ENCODE results near the gene TOR2A. TPM values are rescaled to one million over a fixed set of nuclear protein-coding genes. Genes with fewer than 3 reads are reported as not detected.

Gene TOR2A
- polyA plus RNA-seq, 3 donors from 2014 or later: 38.9 to 55.1 (median 49.9) TPM

DNA sequence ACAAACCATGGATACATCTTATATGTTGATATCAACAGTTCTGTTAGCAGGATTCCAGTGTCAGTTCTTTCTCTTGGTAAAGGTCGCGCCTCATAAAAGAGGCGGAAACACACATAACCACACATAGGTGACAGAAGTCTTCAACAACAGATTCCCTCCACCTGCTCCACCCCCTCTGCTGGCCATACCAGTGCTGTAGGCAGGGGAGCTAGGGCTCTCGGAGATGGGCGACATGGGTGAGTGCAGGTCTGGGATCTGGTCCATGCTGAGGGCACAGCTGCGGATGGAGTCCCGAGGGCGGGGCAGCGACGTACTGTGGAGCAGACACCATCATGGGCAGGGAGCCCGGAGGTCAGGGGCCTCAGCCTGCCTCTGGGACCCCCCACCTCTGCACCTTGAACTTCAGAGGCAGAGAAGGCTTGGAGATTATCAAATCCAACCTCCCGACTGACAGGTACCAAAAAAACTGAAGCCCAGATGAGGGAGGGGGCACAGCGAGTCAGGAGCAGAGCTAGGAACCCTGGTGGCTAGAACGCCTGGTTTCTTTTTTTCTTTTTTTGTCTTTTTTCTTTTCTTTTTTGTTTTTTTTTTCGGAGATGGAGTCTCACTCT is 12.0 kb upstream of the TOR2A start:
- Mint-ChIP-seq H3K4me1 (peaks cover 21 to 23% of the 10 kb centered on the region in 2 donors), H3K36me3 (peaks cover 0 to 25% (median 6%) of the 10 kb centered on the region in 3 donors), H3K27me3 (ENCODE audit: low read depth in 3 of 3) (no peaks in the 10 kb centered on the region), H3K9me3 (no peaks in the 10 kb centered on the region), H3K27ac (peak overlapping the region; percentile 49 to 77 (median 66)), H3K4me3 (no peak overlapping the region)
- peak; percentile 24 to 45 (median 36) for DNase-seq

DNA sequence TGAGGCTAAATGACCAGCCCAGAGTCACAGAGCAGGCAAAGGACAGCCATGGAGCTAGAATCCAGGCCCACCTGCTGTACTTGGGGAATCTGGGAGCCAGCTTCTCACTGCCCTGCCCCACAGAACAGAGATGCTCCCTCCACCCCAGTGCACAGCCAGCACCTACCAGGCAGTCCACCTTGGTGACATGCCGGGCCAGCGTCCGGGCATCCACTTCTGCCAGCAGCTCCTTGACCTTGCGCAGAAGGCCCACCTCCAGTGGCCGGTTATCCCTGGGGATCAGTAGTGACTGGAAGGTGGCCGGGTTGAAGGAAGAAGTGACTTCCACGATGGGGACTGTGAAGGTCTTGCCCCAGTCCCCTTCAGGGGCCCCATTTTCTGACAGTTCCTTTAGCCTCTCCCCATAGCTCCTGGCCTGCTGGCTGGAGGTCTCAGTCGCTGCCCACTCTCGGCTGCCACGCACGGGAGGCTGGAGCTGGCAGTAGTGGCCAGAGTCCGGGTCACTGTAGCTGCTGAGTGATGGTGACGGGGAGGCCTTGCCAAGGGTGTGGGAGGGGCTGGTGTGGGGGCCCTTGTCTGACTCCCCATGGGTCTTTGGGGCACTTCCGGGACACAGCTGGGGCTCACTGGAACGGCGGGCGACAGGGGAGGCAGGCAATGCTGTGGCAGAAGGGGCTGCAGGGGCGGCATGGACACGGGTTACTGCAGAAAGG is 9.5 kb upstream of the TOR2A start:
- H3K27me3 Mint-ChIP-seq (ENCODE audit: low read depth in 3 of 3): peaks cover 0 to 1% (median 0%) of the 10 kb centered on the region in 3 donors
- peaks cover 0 to 24% (median 0%) of the 10 kb centered on the region in 3 donors for H3K36me3 Mint-ChIP-seq
- H3K27ac Mint-ChIP-seq: peak overlapping the region in 3 of 6 donors; percentile 39 to 57 (median 57)
- no peak overlapping the region for H3K4me3 Mint-ChIP-seq
- peaks cover 7 to 14% of the 10 kb centered on the region in 2 donors for H3K4me1 Mint-ChIP-seq
- DNase-seq: no peak
- no peaks in the 10 kb centered on the region for H3K9me3 Mint-ChIP-seq

DNA sequence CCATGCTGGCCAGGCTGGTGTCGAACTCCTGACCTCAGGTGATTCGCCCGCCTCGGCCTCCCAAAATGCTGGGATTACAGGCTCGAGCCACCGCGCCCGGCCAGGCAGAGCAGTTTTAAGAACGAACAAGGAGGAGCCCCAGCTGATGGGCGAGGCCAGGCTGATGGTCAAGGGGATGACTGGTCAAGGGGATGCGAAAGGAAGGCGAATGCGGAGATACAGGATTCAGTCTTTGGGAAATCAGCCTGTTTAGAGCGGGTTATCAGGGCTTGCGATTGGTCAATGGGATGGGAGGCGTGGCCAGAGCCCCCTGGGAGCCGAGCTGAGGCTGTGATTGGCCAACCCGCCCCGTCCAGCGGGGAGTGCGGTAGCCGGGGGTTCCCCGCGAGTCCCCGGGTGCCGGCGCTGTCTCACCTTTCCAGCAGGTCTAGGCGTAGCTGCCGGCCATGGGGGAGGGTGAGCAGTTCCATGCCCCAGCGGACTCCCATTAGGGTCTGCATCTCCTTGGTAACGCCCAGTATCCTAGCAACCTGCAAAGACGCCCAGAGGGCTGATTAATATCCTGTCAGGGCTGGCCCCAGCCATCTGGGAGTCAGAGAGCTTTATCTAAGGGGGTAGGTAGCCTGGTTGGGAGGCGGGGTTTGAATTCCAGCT is 7.5 kb upstream of the TOR2A start:
- Mint-ChIP-seq H3K4me3 (no peak overlapping the region), H3K9me3 (no peaks in the 10 kb centered on the region), H3K27ac (peak overlapping the region in 2 of 6 donors; percentile 23 to 32)

DNA sequence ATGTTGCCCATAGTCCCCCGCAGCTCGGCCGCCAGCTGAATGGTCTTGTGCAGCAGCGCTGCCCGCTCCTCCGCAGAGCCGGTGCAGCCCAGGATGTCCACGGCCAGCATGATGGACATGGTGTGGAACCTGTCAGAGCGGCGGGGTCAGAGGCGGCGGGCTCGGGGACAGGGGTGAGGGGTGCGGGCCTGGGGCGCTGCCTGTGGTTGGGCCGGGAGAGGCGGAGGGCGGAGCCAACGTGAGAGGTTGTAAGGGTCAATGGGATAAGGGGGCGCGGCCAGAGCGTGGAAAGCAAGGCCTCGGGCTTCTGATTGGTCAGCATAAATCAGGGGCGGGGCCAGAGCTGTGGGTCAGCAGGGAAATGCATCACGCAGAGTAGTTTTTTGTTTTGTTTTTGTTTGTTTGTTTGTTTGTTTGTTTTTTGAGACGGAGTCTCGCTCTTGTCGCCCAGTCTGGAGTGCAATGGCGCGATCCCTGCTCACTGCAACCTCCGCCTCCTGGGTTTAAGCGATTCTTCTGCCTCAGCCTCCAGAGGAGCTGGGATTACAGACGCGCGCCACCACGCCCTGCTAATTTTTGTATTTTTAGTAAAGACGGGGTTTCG is 6.8 kb upstream of the TOR2A start:
- no peak overlapping the region for H3K4me3 Mint-ChIP-seq
- H3K36me3 Mint-ChIP-seq: peaks cover 6 to 25% (median 7%) of the 10 kb centered on the region in 3 donors
- peaks cover 0 to 3% (median 0%) of the 10 kb centered on the region in 3 donors for H3K27me3 Mint-ChIP-seq (ENCODE audit: low read depth in 3 of 3)
- no peak for DNase-seq
- no peaks in the 10 kb centered on the region for H3K9me3 Mint-ChIP-seq
- peak overlapping the region in 4 of 6 donors; percentile 34 to 56 (median 46) for H3K27ac Mint-ChIP-seq
- H3K4me1 Mint-ChIP-seq: peaks cover 4% of the 10 kb centered on the region in 2 donors

More for the DNA sequence above, 7.5 kb upstream of the TOR2A start:
- H3K27me3 Mint-ChIP-seq (ENCODE audit: low read depth in 3 of 3): peaks cover 0 to 3% (median 0%) of the 10 kb centered on the region in 3 donors
- H3K36me3 Mint-ChIP-seq: peaks cover 6 to 28% (median 7%) of the 10 kb centered on the region in 3 donors
- DNase-seq: no peak
- peaks cover 7 to 8% of the 10 kb centered on the region in 2 donors for H3K4me1 Mint-ChIP-seq

DNA sequence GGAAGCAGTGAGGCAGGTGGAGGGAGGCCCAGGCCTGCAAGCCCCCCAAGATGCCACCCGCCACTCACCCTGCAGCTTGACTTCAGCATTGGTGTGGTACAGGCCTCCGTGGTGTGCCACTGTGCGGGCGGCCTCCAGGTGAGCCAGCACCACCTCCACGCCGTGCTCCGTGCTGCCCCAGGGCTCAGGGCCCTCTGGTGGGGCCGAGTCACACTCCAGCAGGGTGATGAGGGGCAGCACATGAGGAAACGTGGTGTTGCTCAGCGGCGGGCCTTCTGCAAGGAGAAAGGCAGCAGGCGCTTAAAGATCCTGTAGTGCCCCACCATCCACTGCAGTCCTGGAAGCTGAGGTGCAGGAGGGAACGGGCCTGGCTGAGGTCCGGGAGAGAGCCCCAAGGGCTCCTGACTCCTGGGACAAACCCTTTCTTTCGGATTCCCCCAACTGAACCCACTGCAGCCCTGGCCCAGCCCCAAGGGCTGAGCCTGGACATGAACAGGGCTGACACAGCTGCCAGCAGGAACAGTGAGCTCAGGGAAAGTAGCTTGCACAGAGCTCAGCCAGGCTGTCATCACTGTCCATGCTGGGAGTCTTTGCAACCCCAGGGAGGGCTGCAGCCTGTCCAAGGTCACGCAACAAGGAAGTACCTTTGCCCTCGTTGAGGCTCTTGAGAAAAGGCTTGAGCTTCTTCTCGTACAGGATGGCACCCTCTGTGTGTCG is 4.7 kb upstream of the TOR2A start:
- peak overlapping the region in 2 of 6 donors; percentile 6 to 48 for H3K27ac Mint-ChIP-seq

DNA sequence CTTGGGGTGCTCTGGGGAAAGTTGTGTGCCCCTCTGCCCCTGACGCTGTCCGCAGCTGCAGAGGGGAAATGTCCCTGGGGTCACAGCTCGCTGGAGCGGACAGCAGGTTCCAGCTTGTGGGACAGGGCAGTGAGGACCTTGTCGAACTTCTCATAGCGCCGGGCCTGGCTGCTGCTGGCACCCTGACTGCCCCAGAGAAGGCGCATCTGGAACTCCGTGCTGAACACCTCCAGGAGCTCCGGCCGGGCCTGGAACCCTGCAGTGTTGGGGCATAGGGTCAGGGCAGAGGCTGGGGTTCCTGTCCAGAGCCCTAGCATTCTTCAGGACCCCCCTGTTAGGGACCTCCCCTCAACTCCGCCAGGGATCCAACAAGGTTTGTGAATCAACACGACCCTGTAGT is 3.6 kb upstream of the TOR2A start:
- Mint-ChIP-seq H3K9me3 (no peaks in the 10 kb centered on the region), H3K36me3 (peaks cover 6 to 18% (median 7%) of the 10 kb centered on the region in 3 donors), H3K4me1 (peaks cover 15 to 19% of the 10 kb centered on the region in 2 donors), H3K27ac (peak overlapping the region in 5 of 6 donors; percentile 21 to 86 (median 81)), H3K4me3 (no peak overlapping the region), H3K27me3 (ENCODE audit: low read depth in 3 of 3) (peaks cover 3 to 11% (median 5%) of the 10 kb centered on the region in 3 donors)
- no peak for DNase-seq

More for the DNA sequence above, 4.7 kb upstream of the TOR2A start:
- Mint-ChIP-seq H3K4me1 (peaks cover 5 to 10% of the 10 kb centered on the region in 2 donors), H3K4me3 (no peak overlapping the region), H3K36me3 (peaks cover 6 to 19% (median 7%) of the 10 kb centered on the region in 3 donors), H3K9me3 (no peaks in the 10 kb centered on the region), H3K27me3 (ENCODE audit: low read depth in 3 of 3) (peaks cover 2 to 8% (median 5%) of the 10 kb centered on the region in 3 donors)
- no peak for DNase-seq

DNA sequence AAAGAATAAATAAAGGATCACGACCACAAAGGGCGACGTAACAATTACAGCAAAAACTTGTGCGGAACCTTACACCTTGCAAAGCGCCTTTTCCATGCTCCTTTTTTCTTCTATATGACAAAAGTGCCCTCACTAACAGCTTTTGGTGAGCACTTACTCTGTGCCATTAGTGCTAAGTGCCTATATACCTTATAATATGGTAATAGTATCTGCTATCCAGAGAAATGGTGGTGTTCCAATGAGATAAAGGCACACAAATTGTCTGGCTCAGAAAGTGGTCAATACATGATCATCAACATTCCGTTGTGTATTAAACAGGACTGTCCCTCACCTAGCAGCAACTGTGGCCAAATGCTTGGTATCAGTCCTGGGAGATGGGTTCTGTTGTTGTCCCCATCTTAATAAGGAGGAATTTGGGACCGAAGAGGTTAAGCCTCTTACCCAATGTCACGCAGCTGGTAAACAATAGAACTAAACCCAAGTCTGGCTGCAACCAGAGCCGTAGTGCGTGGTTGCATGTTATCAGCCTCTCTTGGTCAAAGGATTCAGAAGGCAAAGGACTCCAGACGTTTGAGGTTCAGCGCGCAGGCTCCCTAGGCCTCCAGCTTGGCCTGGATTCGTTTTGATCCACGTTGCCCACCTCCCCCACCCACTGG is 564 bp upstream of the TOR2A start:
- no peak for DNase-seq
- Mint-ChIP-seq H3K4me1 (peaks cover 17 to 21% of the 10 kb centered on the region in 2 donors), H3K9me3 (no peaks in the 10 kb centered on the region), H3K4me3 (peak overlapping the region; percentile 86 to 97 (median 91)), H3K27me3 (ENCODE audit: low read depth in 3 of 3) (peaks cover 3 to 11% (median 5%) of the 10 kb centered on the region in 3 donors), H3K27ac (peak overlapping the region; percentile 95 to 99 (median 96)), H3K36me3 (peaks cover 6 to 10% (median 7%) of the 10 kb centered on the region in 3 donors)

DNA sequence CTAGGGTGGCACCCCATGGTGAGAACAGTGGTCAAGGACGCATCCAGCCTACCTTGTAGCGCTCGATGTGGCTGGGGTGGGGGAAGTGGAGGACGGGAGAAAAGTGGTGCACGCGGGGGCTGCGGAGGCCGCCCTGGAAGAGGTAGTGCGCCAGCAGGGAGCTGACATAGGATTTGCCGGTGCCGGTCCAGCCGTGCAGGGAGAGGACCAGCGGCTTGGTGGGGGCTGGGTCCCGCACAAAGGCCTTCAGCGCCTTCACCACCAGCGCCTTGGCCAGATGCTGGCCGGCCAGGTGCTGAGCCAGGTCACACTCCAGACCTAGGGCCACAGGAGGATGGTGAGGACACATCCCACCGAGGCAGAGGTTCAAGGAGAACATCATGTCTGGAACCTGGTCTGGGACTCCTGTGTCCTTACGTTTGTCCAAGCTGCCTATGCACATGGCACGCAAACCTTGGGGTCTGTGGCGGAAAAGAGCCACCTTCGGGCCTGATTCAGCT is 797 bp downstream of the TOR2A start:
- DNase-seq: no peak
- H3K36me3 Mint-ChIP-seq: peaks cover 6 to 9% (median 7%) of the 10 kb centered on the region in 3 donors
- H3K4me3 Mint-ChIP-seq: peak overlapping the region; percentile 84 to 92 (median 90)
- peaks cover 17 to 21% of the 10 kb centered on the region in 2 donors for H3K4me1 Mint-ChIP-seq
- peak overlapping the region; percentile 82 to 95 (median 88) for H3K27ac Mint-ChIP-seq
- H3K9me3 Mint-ChIP-seq: no peaks in the 10 kb centered on the region
- H3K27me3 Mint-ChIP-seq (ENCODE audit: low read depth in 3 of 3): peaks cover 4 to 8% (median 5%) of the 10 kb centered on the region in 3 donors

DNA sequence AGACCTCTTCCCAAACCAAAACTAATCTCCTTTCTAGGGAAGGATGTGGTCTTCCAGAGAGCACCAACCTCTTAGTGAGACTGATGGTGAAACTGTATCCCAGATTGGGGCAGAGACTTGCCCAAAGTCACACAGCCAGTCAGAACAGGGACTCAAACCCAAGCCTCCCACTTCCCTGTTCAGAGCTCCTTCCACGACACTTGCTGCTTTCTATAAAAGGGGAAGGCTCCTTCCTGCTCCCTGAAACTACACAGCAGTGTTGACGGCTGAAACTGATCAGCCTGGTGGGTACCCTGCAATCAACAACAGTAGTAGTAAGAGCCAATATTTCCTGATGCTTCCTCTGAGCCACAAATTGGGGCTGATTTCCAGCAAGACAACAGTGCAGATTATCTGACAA is 1.5 kb downstream of the TOR2A start:
- H3K27ac Mint-ChIP-seq: peak overlapping the region; percentile 66 to 95 (median 78)
- H3K9me3 Mint-ChIP-seq: no peaks in the 10 kb centered on the region
- H3K4me3 Mint-ChIP-seq: peak overlapping the region in 3 of 5 donors; percentile 1 to 51 (median 41)
- DNase-seq: no peak
- H3K4me1 Mint-ChIP-seq: peaks cover 17 to 21% of the 10 kb centered on the region in 2 donors
- peaks cover 5 to 8% (median 5%) of the 10 kb centered on the region in 3 donors for H3K27me3 Mint-ChIP-seq (ENCODE audit: low read depth in 3 of 3)
- peaks cover 6 to 7% (median 7%) of the 10 kb centered on the region in 3 donors for H3K36me3 Mint-ChIP-seq

DNA sequence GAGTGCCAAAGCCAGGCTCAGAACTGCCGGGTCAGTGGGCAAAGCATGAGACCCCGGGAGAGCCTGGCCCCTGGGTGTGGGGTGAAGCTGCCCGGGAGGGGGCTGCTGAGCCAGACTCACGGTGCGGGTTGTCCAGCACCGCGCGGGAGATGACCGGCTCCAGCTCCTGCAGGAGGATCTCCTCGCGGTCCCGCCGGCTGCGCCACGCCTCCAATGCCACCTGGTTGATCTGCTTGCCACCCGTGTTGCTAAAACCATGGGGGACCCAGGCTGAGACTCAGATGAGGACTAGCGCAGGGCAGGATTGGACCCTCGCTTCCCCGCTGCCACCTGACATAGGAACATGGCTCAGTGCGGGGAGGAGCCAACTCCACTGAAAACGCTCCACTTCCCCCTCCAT is 2.6 kb downstream of the TOR2A start:
- H3K4me1 Mint-ChIP-seq: peaks cover 17 to 21% of the 10 kb centered on the region in 2 donors

DNA sequence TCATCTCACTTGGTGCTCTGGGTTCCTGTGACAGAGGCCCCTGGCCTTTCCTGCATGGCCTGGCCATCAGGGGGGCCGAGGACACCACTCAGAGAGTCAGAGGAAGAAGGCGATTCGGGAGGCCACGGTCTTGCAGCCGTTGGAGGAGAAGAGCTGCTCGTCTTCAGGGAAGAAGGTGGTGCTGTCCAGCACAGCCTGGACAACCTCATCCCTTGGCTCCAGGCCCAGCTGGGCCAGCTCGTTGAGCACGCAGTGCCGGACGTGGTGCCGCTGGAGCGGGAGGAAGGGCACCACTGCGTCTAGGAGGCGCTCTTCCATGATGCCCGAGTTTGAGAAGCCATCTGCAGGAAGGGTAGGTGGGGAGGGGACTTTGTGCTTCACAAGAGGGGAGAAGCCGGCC is 3.2 kb downstream of the TOR2A start:
- Mint-ChIP-seq H3K27me3 (ENCODE audit: low read depth in 3 of 3) (peaks cover 5 to 8% (median 5%) of the 10 kb centered on the region in 3 donors), H3K27ac (no peak overlapping the region), H3K4me1 (peaks cover 17 to 21% of the 10 kb centered on the region in 2 donors), H3K9me3 (no peaks in the 10 kb centered on the region), H3K4me3 (no peak overlapping the region), H3K36me3 (no peaks in the 10 kb centered on the region)
- no peak for DNase-seq

More for the DNA sequence above, 2.6 kb downstream of the TOR2A start:
- Mint-ChIP-seq H3K27ac (peak overlapping the region in 3 of 6 donors; percentile 41 to 82 (median 72)), H3K36me3 (no peaks in the 10 kb centered on the region), H3K9me3 (no peaks in the 10 kb centered on the region), H3K4me3 (no peak overlapping the region), H3K27me3 (ENCODE audit: low read depth in 3 of 3) (peaks cover 5 to 8% (median 5%) of the 10 kb centered on the region in 3 donors)
- no peak for DNase-seq

DNA sequence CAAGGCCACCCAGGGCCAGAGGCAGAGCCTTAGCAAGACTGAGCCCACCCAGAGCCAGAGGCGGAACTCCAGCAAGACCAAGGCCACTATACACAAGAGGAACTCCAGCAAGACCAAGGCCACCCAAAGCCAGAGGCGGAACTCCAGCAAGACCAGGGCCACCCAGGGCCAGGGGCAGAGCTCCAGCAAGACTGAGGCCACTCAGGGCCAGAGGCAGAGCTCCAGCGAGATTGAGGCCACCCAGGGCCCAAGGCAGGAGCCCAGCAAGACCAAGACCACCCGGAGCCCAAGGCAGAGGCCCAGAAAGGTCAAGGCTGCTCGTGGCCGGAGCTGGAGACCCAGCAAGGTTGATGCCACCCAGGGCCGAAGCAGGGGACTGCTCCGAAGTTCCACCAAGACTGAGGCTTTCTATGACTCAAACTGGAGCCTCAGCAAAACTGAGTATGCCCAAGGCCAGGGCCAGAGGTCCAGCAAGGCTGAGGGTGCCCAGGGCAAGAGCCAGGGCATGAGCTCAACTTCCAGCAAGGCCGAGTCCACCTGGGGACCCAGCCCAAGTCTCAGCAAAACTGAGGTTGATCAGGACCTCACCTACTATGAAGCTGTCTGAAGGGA is 4.2 kb downstream of the TOR2A start:
- Mint-ChIP-seq H3K27me3 (ENCODE audit: low read depth in 3 of 3) (peaks cover 5 to 9% (median 5%) of the 10 kb centered on the region in 3 donors), H3K4me1 (peaks cover 17 to 19% of the 10 kb centered on the region in 2 donors), H3K4me3 (no peak overlapping the region), H3K27ac (peak overlapping the region in 1 of 6 donors; percentile 69), H3K36me3 (no peaks in the 10 kb centered on the region), H3K9me3 (no peaks in the 10 kb centered on the region)
- no peak for DNase-seq
